ENCODE data around the gene DCDC2C. TPM values are rescaled to one million over a fixed set of nuclear protein-coding genes. Genes with fewer than 3 reads are reported as not detected.

The DCDC2C gene
- total RNA-seq, 5 donors from 2014 or later (not counting 1 experiment from before 2014, with no cell fraction given), result not detected

DNA sequence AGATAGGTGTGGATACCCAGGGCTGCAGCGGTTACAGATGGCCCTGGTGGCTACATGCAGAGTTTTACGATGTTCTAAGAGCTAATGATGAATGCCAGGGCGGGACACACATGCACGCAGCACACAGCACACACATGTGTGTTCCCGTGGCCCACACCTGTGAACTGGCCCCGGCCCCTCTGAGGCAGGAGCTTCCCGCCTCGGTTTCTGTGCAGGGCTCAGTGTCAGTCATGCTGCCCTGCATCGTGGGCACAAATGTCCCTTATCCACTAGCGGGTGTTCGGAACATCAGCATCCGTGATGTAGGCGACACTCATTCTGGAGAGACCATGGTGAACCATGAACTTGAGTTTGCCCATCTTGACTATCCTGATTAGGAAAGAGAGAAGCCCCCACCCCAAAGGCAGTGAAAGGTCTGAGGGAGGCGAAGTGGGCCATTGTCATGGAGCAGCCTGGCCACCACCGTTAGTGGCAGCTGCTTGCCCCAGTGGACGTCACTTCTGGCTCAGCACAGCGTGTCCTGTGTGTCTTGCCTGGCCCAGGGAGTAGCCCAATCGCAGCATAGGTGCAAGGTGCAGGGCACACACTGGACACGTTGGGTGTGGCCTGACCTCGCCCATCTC is 43.8 kb downstream of the DCDC2C start:
- POLR2A ChIA-PET, result no interaction called here
- no peaks in the 10 kb centered on the region for H3K4me1 Mint-ChIP-seq
- DNase-seq (no peak), ATAC-seq (replicated peaks in 1 of 4) (no peak)
- H3K27me3 ChIP-seq (replicated peaks in 1 of 2; ENCODE audit: control insufficient read depth in 2 of 2, extremely low read depth in 1 of 2, insufficient read depth in 2 of 2, low read length in 1 of 2), result peaks cover 0 to 16% of the 10 kb centered on the region in 2 experiments
- H3K4me1 ChIP-seq (ENCODE audit: control insufficient read depth in 1 of 2, extremely low read depth in 1 of 2, insufficient read depth in 2 of 2, low read length in 2 of 2), result no peaks in the 10 kb centered on the region
- CTCF ChIA-PET, result no interaction called here
- no peaks in the 10 kb centered on the region for H3K9me3 Mint-ChIP-seq
- H3K36me3 ChIP-seq (ENCODE audit: control insufficient read depth in 2 of 2, extremely low read depth in 1 of 2, insufficient read depth in 1 of 2, low read length in 1 of 2), result no peaks in the 10 kb centered on the region
- H3K27me3 Mint-ChIP-seq, result peaks cover 16 to 26% of the 10 kb centered on the region in 2 donors
- H3K27ac Mint-ChIP-seq, result no peak overlapping the region
- no peaks in the 10 kb centered on the region for H3K9me3 ChIP-seq
- no peak overlapping the region for H3K27ac ChIP-seq (ENCODE audit: low read length)
- H3K36me3 Mint-ChIP-seq, result no peaks in the 10 kb centered on the region
- no peak overlapping the region for H3K4me3 ChIP-seq (ENCODE audit: control insufficient read depth in 1 of 2, extremely low read depth in 1 of 2, low read length in 1 of 2)
- H3K4me3 Mint-ChIP-seq, result no peak overlapping the region
- 87% methylated on average over 16 of the region's 20 CpGs for WGBS (ENCODE audit: insufficient coverage)

DNA sequence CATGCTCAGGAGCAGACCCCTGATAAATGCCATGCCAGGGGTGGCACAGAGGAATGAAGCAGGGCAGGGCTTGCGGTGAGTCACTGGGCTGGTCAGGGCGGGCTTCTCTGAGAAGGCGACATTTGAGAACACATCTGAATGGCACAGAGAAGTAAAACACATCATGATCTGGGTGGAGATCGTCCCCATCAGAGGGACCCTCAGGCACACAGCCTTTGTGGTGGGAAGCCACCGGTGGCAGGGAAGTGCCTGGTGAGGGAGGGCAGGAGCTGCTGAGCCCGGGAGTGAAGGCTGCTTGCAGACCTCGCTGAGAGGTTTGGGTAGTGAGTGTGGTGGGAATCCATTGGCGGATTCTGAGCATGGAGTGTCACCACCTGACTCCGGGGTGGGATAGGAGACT is 44.5 kb downstream of the DCDC2C start:
- ChIA-PET POLR2A (no interaction called here), CTCF (no interaction called here)
- Histone ChIP-seq H3K9me3 (no peaks in the 10 kb centered on the region), H3K36me3 (ENCODE audit: control insufficient read depth in 2 of 2, extremely low read depth in 1 of 2, insufficient read depth in 1 of 2, low read length in 1 of 2) (no peaks in the 10 kb centered on the region), H3K27ac (ENCODE audit: low read length) (no peak overlapping the region), H3K4me1 (ENCODE audit: control insufficient read depth in 1 of 2, extremely low read depth in 1 of 2, insufficient read depth in 2 of 2, low read length in 2 of 2) (no peaks in the 10 kb centered on the region), H3K27me3 (replicated peaks in 1 of 2; ENCODE audit: control insufficient read depth in 2 of 2, extremely low read depth in 1 of 2, insufficient read depth in 2 of 2, low read length in 1 of 2) (peaks cover 0 to 16% of the 10 kb centered on the region in 2 experiments), H3K4me3 (ENCODE audit: control insufficient read depth in 1 of 2, extremely low read depth in 1 of 2, low read length in 1 of 2) (no peak overlapping the region)
- no peak for DNase-seq
- no peaks in the 10 kb centered on the region for H3K4me1 Mint-ChIP-seq
- H3K27ac Mint-ChIP-seq, result no peak overlapping the region
- no peak overlapping the region for H3K4me3 Mint-ChIP-seq
- peaks cover 12 to 23% of the 10 kb centered on the region in 2 donors for H3K27me3 Mint-ChIP-seq
- 59% methylated on average over 9 of the region's 9 CpGs for WGBS (ENCODE audit: insufficient coverage)
- H3K36me3 Mint-ChIP-seq, result no peaks in the 10 kb centered on the region
- H3K9me3 Mint-ChIP-seq, result no peaks in the 10 kb centered on the region
- no peak for ATAC-seq (replicated peaks in 1 of 4)

DNA sequence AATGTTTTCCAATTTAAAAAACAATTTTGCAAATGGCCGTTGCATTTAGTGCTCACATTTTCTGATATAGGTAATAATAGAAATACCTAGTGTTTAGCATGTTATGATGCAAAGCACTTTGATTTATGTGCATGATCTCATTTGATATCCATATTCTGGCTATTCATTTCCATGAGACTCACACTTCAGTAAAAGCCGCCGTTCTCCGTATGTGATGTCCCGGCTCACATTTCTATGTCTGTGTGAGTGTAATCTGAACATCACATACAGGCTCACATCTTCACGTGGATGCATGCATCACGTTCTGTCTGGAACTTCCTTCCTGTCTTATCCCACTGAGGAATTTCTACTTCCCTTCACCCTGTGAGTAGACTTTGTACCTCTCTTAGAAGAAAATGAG is 45.8 kb downstream of the DCDC2C start:
- Mint-ChIP-seq H3K4me3 (no peak overlapping the region), H3K9me3 (no peaks in the 10 kb centered on the region), H3K4me1 (no peaks in the 10 kb centered on the region), H3K27me3 (peaks cover 12 to 23% of the 10 kb centered on the region in 2 donors), H3K36me3 (no peaks in the 10 kb centered on the region), H3K27ac (no peak overlapping the region)
- H3K9me3 ChIP-seq, result no peaks in the 10 kb centered on the region
- POLR2A ChIA-PET, result no interaction called here
- no peaks in the 10 kb centered on the region for H3K4me1 ChIP-seq (ENCODE audit: control insufficient read depth in 1 of 2, extremely low read depth in 1 of 2, insufficient read depth in 2 of 2, low read length in 2 of 2)
- H3K36me3 ChIP-seq (ENCODE audit: control insufficient read depth in 2 of 2, extremely low read depth in 1 of 2, insufficient read depth in 1 of 2, low read length in 1 of 2), result no peaks in the 10 kb centered on the region
- peaks cover 0 to 10% of the 10 kb centered on the region in 2 experiments for H3K27me3 ChIP-seq (replicated peaks in 1 of 2; ENCODE audit: control insufficient read depth in 2 of 2, extremely low read depth in 1 of 2, insufficient read depth in 2 of 2, low read length in 1 of 2)
- WGBS (ENCODE audit: insufficient coverage), result no CpG with 5 or more reads among the region's 7 CpGs
- no peak overlapping the region for H3K27ac ChIP-seq (ENCODE audit: low read length)
- ATAC-seq (replicated peaks in 1 of 4) (no peak), DNase-seq (no peak)
- CTCF ChIA-PET, result no interaction called here
- no peak overlapping the region for H3K4me3 ChIP-seq (ENCODE audit: control insufficient read depth in 1 of 2, extremely low read depth in 1 of 2, low read length in 1 of 2)

DNA sequence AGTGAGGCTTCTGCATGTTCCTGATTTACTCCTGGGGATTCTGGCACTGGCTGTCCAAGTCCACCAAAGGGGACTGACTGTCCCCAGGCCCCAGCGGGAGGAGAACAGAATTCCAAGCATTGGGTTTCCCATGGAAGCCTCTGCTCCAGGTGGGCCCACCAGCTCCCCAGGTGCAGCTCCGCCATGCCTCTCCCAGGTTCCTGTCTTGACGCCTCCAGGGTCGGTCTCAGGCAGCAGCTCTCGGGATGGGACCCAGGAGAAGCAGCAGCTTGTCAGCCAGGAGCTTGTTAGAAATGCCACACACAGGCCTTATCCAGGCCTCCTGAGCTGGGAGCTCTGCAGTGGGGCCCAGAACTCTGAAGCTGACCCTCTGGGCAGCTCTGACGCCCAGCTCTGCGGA is 47.9 kb downstream of the DCDC2C start:
- 72% methylated on average over 7 of the region's 7 CpGs for WGBS (ENCODE audit: insufficient coverage)
- POLR2A ChIA-PET, result no interaction called here
- peaks cover 0 to 8% (median 0%) of the 10 kb centered on the region in 3 donors for H3K9me3 Mint-ChIP-seq

DNA sequence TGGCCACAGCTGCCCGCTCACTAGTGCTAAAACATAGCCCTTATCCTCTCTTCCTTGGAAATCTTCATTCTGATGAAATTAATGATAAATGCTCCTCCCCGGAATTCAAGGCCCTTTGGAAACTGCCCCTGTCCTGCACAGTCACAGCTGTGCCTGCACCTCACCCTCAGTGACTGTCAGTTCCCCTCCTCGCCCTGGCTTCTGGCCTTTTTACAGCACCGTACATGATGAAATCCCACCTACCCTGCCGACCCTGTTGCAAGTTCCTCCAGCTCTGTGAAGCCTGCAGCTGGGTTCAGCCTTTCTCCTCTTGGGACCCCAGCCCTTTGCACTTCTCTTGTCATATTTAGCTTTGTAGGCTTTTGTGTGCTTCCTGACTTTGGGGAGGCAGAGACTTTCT is 48.4 kb downstream of the DCDC2C start:
- CTCF ChIA-PET, result no interaction called here
- peaks cover 11 to 23% of the 10 kb centered on the region in 2 donors for H3K27me3 Mint-ChIP-seq
- no peak overlapping the region for H3K4me3 Mint-ChIP-seq
- ATAC-seq (replicated peaks in 1 of 4) (no peak), DNase-seq (no peak)
- POLR2A ChIA-PET, result no interaction called here
- no peaks in the 10 kb centered on the region for H3K36me3 ChIP-seq (ENCODE audit: control insufficient read depth in 2 of 2, extremely low read depth in 1 of 2, insufficient read depth in 1 of 2, low read length in 1 of 2)
- H3K4me1 Mint-ChIP-seq, result no peaks in the 10 kb centered on the region
- no peaks in the 10 kb centered on the region for H3K9me3 ChIP-seq
- 58% methylated on average over 3 of the region's 5 CpGs for WGBS (ENCODE audit: insufficient coverage)
- H3K27ac Mint-ChIP-seq, result no peak overlapping the region
- no peaks in the 10 kb centered on the region for H3K36me3 Mint-ChIP-seq
- H3K27ac ChIP-seq (ENCODE audit: low read length), result no peak overlapping the region
- no peaks in the 10 kb centered on the region for H3K4me1 ChIP-seq (ENCODE audit: control insufficient read depth in 1 of 2, extremely low read depth in 1 of 2, insufficient read depth in 2 of 2, low read length in 2 of 2)
- no peak overlapping the region for H3K4me3 ChIP-seq (ENCODE audit: control insufficient read depth in 1 of 2, extremely low read depth in 1 of 2, low read length in 1 of 2)
- H3K9me3 Mint-ChIP-seq, result peaks cover 0 to 8% (median 0%) of the 10 kb centered on the region in 3 donors
- peaks cover 0 to 9% of the 10 kb centered on the region in 2 experiments for H3K27me3 ChIP-seq (replicated peaks in 1 of 2; ENCODE audit: control insufficient read depth in 2 of 2, extremely low read depth in 1 of 2, insufficient read depth in 2 of 2, low read length in 1 of 2)

More for the DNA sequence above, 47.9 kb downstream of the DCDC2C start:
- Mint-ChIP-seq H3K4me1 (no peaks in the 10 kb centered on the region), H3K27me3 (peaks cover 11 to 23% of the 10 kb centered on the region in 2 donors), H3K36me3 (no peaks in the 10 kb centered on the region), H3K4me3 (no peak overlapping the region), H3K27ac (no peak overlapping the region)
- Histone ChIP-seq H3K27me3 (replicated peaks in 1 of 2; ENCODE audit: control insufficient read depth in 2 of 2, extremely low read depth in 1 of 2, insufficient read depth in 2 of 2, low read length in 1 of 2) (peaks cover 0 to 9% of the 10 kb centered on the region in 2 experiments), H3K9me3 (no peaks in the 10 kb centered on the region), H3K4me1 (ENCODE audit: control insufficient read depth in 1 of 2, extremely low read depth in 1 of 2, insufficient read depth in 2 of 2, low read length in 2 of 2) (no peaks in the 10 kb centered on the region), H3K4me3 (ENCODE audit: control insufficient read depth in 1 of 2, extremely low read depth in 1 of 2, low read length in 1 of 2) (no peak overlapping the region), H3K27ac (ENCODE audit: low read length) (no peak overlapping the region), H3K36me3 (ENCODE audit: control insufficient read depth in 2 of 2, extremely low read depth in 1 of 2, insufficient read depth in 1 of 2, low read length in 1 of 2) (no peaks in the 10 kb centered on the region)
- ATAC-seq (replicated peaks in 1 of 4) (no peak), DNase-seq (no peak)
- CTCF ChIA-PET, result no interaction called here

DNA sequence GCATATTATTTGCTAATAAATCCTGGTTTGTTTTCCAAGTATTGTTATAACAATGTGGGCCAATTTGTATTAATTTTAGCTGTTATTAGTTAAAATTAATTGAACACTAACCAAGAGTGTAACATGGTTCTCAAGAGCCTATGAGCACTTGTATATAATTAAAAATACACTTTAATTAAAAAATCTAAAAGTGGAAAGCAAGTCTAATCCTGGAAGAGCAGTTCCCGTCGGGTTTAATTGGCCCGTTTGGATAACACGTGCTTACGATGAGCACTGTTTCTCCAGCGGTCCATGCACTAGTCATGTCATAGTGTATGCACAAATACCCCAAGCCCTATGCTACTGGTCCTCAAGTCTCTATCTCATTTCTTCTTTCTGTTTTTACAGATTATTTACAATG is 49.0 kb downstream of the DCDC2C start:
- H3K36me3 Mint-ChIP-seq, result no peaks in the 10 kb centered on the region
- 88% methylated on average over 5 of the region's 6 CpGs for WGBS (ENCODE audit: insufficient coverage)

DNA sequence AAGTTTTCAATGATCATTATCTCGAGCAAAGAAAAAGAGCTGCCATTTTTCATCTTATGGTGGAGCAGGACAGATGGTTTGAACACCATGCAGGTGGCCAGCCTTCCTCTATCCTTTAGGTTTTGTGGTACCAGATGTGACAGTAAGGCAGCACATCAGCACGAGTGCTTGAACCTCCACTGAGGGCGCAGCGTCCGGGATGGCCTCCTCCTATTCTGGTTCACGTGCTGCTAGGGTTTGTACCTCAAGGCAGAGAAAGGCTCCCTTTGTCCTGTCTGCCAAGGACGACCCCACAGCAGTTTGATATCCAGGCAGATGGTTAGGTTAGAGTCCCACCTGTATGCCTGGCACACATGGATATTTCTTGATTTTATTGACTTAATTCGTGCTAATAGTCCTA is 50.2 kb downstream of the DCDC2C start:
- WGBS (ENCODE audit: insufficient coverage), result 76% methylated on average over 3 of the region's 8 CpGs

More for the DNA sequence above, 49.0 kb downstream of the DCDC2C start:
- Mint-ChIP-seq H3K27ac (no peak overlapping the region), H3K9me3 (peaks cover 0 to 8% (median 0%) of the 10 kb centered on the region in 3 donors), H3K27me3 (peaks cover 11 to 23% of the 10 kb centered on the region in 2 donors), H3K4me3 (no peak overlapping the region), H3K4me1 (no peaks in the 10 kb centered on the region)
- POLR2A ChIA-PET, result no interaction called here
- DNase-seq (no peak), ATAC-seq (replicated peaks in 1 of 4) (no peak)
- no peak overlapping the region for H3K4me3 ChIP-seq (ENCODE audit: control insufficient read depth in 1 of 2, extremely low read depth in 1 of 2, low read length in 1 of 2)
- no peaks in the 10 kb centered on the region for H3K4me1 ChIP-seq (ENCODE audit: control insufficient read depth in 1 of 2, extremely low read depth in 1 of 2, insufficient read depth in 2 of 2, low read length in 2 of 2)
- H3K27ac ChIP-seq (ENCODE audit: low read length), result no peak overlapping the region
- H3K27me3 ChIP-seq (replicated peaks in 1 of 2; ENCODE audit: control insufficient read depth in 2 of 2, extremely low read depth in 1 of 2, insufficient read depth in 2 of 2, low read length in 1 of 2), result peaks cover 0 to 9% of the 10 kb centered on the region in 2 experiments
- no peaks in the 10 kb centered on the region for H3K9me3 ChIP-seq
- no peaks in the 10 kb centered on the region for H3K36me3 ChIP-seq (ENCODE audit: control insufficient read depth in 2 of 2, extremely low read depth in 1 of 2, insufficient read depth in 1 of 2, low read length in 1 of 2)
- CTCF ChIA-PET, result no interaction called here

More for the DNA sequence above, 50.2 kb downstream of the DCDC2C start:
- H3K36me3 ChIP-seq (ENCODE audit: control insufficient read depth in 2 of 2, extremely low read depth in 1 of 2, insufficient read depth in 1 of 2, low read length in 1 of 2), result no peaks in the 10 kb centered on the region
- Mint-ChIP-seq H3K27ac (no peak overlapping the region), H3K27me3 (peaks cover 17% of the 10 kb centered on the region in 2 donors), H3K36me3 (no peaks in the 10 kb centered on the region), H3K4me3 (no peak overlapping the region), H3K4me1 (no peaks in the 10 kb centered on the region), H3K9me3 (peaks cover 0 to 8% (median 0%) of the 10 kb centered on the region in 3 donors)
- ChIA-PET POLR2A (no interaction called here), CTCF (no interaction called here)
- peaks cover 0 to 11% of the 10 kb centered on the region in 2 experiments for H3K27me3 ChIP-seq (replicated peaks in 1 of 2; ENCODE audit: control insufficient read depth in 2 of 2, extremely low read depth in 1 of 2, insufficient read depth in 2 of 2, low read length in 1 of 2)
- H3K4me1 ChIP-seq (ENCODE audit: control insufficient read depth in 1 of 2, extremely low read depth in 1 of 2, insufficient read depth in 2 of 2, low read length in 2 of 2), result no peaks in the 10 kb centered on the region
- no peak overlapping the region for H3K4me3 ChIP-seq (ENCODE audit: control insufficient read depth in 1 of 2, extremely low read depth in 1 of 2, low read length in 1 of 2)
- no peak overlapping the region for H3K27ac ChIP-seq (ENCODE audit: low read length)
- DNase-seq, result no peak
- no peaks in the 10 kb centered on the region for H3K9me3 ChIP-seq
- no peak for ATAC-seq (replicated peaks in 1 of 4)
